Left ventricle myocardium superior (tissue), 1 donor: ENCODE measurements around the gene FUT9. TPM values are rescaled to one million over a fixed set of nuclear protein-coding genes. Genes with fewer than 3 reads are reported as not detected.

Experiments
- ATAC-seq: fragments of 200-7000 bp; cut with Tn5 transposase; one replicate; pipeline ENCODE4 v1.9.1; 2020; ENCODE audit warnings: mild to moderate bottlenecking, moderate library complexity
- DNase-seq: peaks from one replicate; pipeline ENCODE4 v3.0.0-alpha.2; 2020
- intact Hi-C: fragments of 100-400 bp; cut with micrococcal nuclease; formaldehyde crosslinking; loops from one replicate; pipeline ENCODE4 v1.11.0; 2022
- total RNA-seq: library from RNA; stranded (reverse); fragmentation: NEBNext Ultra II Directional; extraction: Animal tissue kit (Norgen Biotek cat#: 25700); gene quantifications from one replicate; pipeline ENCODE4 v1.2.1, GENCODE V29; 2021
- donor health status: DM: no; HTN: yes; CAD: no; lungs with severe emphysema.

FUT9 gene
- total RNA-seq, 1 donor from 2014 or later: not detected

- no peak for ATAC-seq
- intact Hi-C loops: no loop called here
- DNase-seq: no peak
Observed at GRCh38 chr6:96157018-96157565, 141.3 kb downstream of the FUT9 start.

DNA sequence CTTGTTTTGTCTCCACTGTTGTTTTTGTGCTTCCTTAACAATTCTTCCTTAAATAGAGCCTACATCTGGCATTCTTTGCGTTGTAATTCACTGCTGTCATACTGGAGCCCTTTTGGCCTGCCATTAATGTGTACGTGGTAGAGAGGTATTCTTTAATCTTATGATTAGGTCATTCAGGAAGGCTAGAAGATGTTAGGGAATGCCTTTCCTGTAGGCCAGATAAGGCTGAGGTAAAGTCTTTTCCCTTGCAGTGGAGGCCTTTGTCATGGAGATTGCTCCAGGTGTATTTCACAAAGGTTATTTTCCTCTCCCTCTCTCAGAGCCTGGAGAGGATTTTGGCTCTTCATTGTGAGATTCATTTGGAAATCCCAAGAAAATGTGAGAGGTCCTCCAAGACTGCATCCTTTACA is 146.9 kb downstream of the FUT9 start:
- intact Hi-C loops: no loop called here
- DNase-seq (no peak), ATAC-seq (no peak)

- intact Hi-C loops: no loop called here
- DNase-seq (no peak), ATAC-seq (no peak)
Observed at GRCh38 chr6:96164802-96165201, 149.0 kb downstream of the FUT9 start.

DNA sequence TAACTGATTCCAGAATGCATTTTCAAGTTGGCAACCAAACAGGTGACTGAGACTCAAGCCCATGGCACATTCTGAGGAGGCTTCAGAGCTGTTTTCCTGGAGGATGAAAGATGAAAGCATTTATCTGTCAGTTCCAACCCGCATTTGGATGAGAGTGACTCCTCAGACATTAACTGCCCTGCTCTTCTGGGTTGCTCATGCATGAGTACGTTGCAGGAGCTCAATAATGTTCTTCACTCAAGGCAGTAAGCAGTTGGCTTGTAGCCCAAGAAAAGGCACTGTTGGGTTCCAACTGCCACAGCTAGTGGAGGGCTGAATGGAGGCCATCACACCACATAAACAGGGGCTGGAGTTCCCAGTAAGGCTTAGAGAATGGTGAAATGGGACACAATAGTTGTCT is 155.3 kb downstream of the FUT9 start:
- intact Hi-C loops: no loop called here
- DNase-seq (no peak), ATAC-seq (no peak)

GRCh38 chr6:96184798-96185197 is 169.0 kb downstream of the FUT9 start:
- intact Hi-C loops: no loop called here
- DNase-seq (no peak), ATAC-seq (no peak)

GRCh38 chr6:96186094-96186493 is 170.3 kb downstream of the FUT9 start:
- DNase-seq: no peak
- intact Hi-C loops: no loop called here
- no peak for ATAC-seq

GRCh38 chr6:96186516-96187195 is 170.9 kb downstream of the FUT9 start:
- intact Hi-C loops: no loop called here
- no peak for ATAC-seq
- no peak for DNase-seq

- intact Hi-C loops: no loop called here
- DNase-seq (no peak), ATAC-seq (no peak)
Observed at GRCh38 chr6:96194675-96195074, 178.9 kb downstream of the FUT9 start.

DNA sequence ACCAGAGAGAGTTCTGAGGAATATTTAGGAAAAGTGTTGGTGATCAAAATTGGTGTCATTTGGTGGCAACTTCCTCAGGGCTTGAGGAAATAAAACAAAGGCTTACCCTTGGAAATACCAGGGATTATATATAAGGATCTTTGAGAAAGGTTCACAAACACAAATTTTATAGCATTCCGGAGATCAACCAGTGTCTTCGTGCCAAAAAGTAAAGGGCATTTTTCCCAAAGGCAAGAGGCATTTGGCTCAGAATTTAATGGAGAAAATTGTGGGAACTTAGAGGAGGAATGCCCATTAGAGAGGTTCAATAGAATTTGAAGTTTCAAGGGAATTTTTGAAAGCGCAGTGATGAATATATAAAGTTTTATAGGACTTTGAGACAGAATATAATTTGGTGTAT is 179.5 kb downstream of the FUT9 start:
- intact Hi-C loops: no loop called here
- DNase-seq (no peak), ATAC-seq (no peak)

GRCh38 chr6:96196633-96197032 is 180.9 kb downstream of the FUT9 start:
- intact Hi-C loops: no loop called here
- ATAC-seq (no peak), DNase-seq (no peak)

DNA sequence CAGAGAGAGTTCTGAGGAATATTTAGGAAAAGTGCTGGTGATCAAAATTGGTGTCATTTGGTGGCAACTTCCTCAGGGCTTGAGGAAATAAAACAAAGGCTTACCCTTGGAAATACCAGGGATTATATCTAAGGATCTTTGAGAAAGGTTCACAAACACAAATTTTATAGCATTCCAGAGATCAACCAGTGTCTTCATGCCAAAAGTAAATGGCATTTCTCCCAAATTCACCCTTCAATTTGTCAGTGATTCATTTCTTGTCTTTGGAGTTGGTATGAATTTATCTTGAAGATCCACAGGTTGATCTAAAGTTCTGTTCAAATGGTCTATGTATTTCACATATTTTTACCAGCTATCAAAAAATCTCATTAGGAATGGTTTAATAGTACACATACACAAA is 181.5 kb downstream of the FUT9 start:
- ATAC-seq (no peak), DNase-seq (no peak)
- intact Hi-C loops: no loop called here

DNA sequence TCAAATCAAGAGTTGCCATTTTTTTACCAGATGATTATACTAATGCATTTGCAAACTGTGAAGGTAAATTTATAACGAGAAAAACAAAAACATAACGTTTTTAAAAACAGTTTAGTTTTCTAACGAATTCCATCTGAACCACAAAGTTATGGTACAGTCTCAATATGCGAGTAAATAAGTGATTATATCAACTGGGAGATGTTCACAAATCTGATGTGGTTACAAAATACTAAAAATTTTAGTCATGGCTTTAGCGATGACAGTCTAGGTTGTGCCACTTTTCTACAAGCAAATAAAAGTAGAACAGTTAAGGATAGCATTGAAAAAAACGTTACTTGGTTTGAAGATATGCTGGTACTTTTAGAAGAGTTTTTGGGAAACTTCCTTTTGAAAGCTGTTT is 186.8 kb downstream of the FUT9 start:
- intact Hi-C loops: no loop called here
- no peak for ATAC-seq
- no peak for DNase-seq

DNA sequence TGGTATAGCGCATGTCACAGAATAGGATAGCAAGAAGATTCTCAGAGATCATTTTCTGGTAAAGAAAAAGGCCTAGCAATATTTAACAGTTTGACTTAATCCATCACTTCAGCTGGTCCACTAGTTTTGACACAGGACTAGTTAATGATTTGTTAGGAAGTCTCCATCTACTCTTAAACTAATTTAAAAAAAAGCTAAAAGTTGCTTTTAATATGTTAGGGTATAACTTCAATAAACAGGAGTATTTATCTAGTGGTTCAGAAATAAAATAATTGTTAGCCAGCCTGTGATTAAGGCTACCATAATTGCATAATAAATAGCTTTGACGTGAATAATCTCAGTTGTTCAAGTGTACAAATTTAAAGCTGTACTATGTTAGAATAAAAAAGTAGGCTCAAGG is 195.6 kb downstream of the FUT9 start:
- no peak for DNase-seq
- intact Hi-C loops: no loop called here
- no peak for ATAC-seq

- DNase-seq (no peak), ATAC-seq (no peak)
- intact Hi-C loops: no loop called here
Observed at GRCh38 chr6:96212066-96212465, 196.3 kb downstream of the FUT9 start.

DNA sequence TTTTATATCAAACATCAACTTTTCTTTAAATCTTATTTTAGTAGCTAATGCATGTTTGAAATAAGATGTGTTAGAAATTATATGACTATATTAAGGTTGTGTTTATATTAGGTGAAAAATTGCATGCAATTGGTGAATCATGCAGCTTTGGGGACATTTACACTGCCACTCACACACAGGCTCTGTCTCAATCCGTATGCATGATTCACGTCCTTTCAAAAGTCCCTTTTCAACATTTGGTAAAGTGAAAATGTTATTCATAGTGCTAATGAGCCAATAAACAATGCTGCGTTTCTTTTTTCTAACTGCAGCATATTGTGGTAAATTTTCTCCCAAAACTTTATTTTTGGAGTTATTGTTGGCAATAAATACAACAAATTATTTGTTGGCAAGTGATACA is 198.0 kb downstream of the FUT9 start:
- ATAC-seq: no peak
- intact Hi-C loops: no loop called here

GRCh38 chr6:96223695-96224094 is 207.9 kb downstream of the FUT9 start:
- intact Hi-C loops: no loop called here
- ATAC-seq: no peak
- DNase-seq: no peak

More for the DNA sequence above, 198.0 kb downstream of the FUT9 start:
- no peak for DNase-seq

GRCh38 chr6:96227135-96227534 is 211.4 kb downstream of the FUT9 start:
- intact Hi-C loops: no loop called here
- ATAC-seq: no peak
- no peak for DNase-seq

DNA sequence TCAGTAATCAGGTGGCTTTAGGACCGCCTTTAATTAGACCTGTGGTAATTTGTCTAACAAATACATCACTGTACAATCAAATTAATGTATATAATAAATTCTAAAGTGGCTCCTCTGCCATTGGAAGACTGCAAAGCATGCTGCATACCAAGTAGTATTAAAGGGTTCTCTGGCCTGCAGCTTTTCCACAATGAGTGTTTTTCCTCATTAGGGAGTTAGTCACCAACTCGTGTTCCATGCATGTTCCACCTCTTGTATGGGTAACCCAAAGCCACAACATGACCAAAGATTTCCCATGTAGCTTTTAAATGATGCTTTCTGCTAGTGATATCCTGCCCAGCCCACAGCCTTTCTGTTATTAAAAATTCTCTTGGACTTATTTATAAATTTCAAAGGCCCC is 218.7 kb downstream of the FUT9 start:
- intact Hi-C loops: no loop called here
- no peak for ATAC-seq
- DNase-seq: no peak

DNA sequence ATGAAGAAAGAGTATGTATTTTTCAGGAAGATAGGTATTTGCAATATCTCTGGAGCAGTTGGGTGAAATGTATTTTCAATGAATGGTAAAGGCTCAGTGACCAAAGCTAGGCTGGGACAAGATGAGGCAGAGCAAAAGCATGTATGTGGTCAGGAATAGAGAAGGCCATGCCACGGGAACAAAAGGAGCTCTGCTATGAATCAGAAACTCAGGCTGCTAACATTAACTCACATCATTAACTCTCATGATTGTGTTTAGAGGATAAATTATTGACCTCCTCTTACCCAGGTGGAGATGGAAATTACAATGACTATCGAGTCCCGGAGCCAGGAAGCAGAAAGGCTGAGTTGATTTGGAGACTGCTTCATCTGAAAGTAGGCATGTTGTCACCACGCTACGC is 220.2 kb downstream of the FUT9 start:
- no peak for ATAC-seq
- intact Hi-C loops: no loop called here
- DNase-seq: no peak

DNA sequence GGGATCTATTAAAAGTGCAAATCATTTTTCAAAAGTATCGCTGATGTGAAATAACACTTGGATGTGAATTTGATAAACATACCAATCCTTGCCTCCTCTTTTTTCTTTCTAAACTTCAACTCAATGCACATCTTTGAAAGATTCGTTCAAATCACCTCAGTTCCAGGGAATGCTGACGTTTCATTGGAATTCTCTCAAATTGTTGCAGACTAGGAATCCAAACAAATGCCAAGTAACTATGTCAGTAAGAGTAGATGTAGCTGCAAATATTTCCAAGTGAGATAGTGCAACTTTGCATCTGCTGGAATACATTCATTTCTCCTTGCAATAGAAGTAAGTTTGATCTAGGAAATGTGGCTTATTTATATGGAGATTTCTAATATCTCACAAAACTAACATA is 220.7 kb downstream of the FUT9 start:
- intact Hi-C loops: no loop called here
- ATAC-seq (no peak), DNase-seq (no peak)

DNA sequence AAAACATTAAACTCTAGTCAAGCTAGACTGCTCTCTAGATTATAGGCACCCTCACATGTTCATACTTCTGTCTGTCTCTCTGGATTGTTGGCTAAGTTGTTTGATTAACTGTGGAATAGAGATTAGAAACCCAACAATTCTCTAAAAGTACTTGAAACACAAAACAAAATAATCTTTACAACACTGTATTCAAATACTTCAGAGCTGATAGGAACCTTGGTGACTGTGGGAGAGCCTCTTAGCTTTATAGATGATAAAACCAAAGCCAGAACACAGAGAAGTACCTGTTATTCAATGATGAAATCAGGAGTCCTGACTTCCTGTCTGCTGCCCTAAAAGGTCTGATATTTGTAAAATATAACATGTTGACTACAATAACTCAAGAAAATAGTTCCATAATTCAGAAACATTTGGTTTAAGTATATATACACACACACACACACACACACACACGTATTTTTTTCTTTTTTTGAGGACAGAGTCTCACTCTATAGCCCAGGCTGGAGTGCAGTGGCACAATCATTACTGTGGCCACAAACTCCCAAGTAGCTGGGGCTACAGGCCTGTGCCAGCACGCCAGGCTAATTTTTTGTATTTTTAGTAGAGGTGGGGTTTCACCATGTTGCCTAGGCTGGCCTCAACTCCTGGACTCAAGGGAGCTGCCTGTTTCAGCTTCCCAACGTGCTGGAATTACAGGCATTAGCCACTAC is 222.0 kb downstream of the FUT9 start:
- no peak for ATAC-seq
- DNase-seq: no peak
- intact Hi-C loops: no loop called here
